Measurements from ENCODE around the gene AIFM3. TPM values are rescaled to one million over a fixed set of nuclear protein-coding genes. Genes with fewer than 3 reads are reported as not detected.
A peak's percentile ranks its signal among the peaks of the same experiment; 100 is the strongest.

The AIFM3 gene
- total and polyA plus RNA-seq, 2 of the 13 experiments (the other 11 are each of a cell fraction or from before 2014, with no cell fraction given) = 9.0 to 15.3 TPM

DNA sequence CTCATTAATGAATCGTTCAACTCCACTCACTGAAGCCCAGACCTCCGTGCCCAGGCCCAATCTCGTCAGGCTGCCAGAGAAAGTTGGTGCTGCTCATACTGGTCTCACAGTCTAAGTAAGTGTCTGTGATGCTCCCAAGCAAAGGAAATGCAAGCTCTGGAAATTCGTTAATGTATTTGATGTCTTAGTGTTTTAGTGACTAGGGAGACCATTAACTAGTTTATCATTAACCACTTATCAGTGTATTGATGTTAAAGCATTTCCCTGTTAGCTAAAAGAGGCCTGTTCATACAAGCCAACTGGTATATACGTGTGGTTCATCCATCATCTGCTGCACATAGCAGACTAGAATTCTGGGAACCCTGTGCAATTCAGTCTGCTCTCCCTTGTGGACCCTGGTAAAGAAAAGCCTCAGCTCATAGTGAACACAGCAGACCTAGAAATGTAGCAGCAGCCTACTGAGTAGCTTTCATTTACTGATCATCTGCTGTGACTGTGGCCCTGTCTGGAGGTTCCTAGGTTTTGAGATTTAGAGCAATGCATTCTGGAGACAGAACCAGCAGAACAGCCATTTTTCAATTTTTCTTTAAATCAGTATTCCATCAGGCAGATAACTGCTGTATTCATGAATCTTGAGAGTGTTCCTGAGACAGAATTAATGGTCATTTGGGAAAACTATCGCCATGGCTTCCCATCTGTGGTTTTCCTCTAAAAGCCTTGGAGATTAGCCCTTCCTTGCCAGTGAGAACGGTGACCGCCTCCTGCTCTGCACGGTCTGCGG, 15.7 kb upstream of the AIFM3 start (continued):
- no peak for TF ChIP-seq ZHX2 (IDR thresholded peaks at IDR 0.05; ENCODE audit: low read depth)
- TF ChIP-seq ZHX2 (CRISPR knock-in tag; IDR thresholded peaks at IDR 0.05; ENCODE audit: borderline replicate concordance) = no peak
- peak; percentile 50 for TF ChIP-seq POLR2AphosphoS5 (IDR thresholded peaks at IDR 0.05; ENCODE audit: low read depth, low read length)
- no peak for TF ChIP-seq MXI1 (IDR thresholded peaks at IDR 0.05; ENCODE audit: borderline replicate concordance, low read depth, low read length)
- TF ChIP-seq, protein P1, sequence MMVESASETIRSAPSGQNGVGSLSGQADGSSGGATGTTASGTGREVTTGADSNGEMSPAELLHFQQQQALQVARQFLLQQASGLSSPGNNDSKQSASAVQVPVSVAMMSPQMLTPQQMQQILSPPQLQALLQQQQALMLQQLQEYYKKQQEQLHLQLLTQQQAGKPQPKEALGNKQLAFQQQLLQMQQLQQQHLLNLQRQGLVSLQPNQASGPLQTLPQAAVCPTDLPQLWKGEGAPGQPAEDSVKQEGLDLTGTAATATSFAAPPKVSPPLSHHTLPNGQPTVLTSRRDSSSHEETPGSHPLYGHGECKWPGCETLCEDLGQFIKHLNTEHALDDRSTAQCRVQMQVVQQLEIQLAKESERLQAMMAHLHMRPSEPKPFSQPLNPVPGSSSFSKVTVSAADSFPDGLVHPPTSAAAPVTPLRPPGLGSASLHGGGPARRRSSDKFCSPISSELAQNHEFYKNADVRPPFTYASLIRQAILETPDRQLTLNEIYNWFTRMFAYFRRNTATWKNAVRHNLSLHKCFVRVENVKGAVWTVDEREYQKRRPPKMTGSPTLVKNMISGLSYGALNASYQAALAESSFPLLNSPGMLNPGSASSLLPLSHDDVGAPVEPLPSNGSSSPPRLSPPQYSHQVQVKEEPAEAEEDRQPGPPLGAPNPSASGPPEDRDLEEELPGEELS (CRISPR knock-in tag; IDR thresholded peaks at IDR 0.05) = peak; percentile 75
- TF ChIP-seq, protein P2, sequence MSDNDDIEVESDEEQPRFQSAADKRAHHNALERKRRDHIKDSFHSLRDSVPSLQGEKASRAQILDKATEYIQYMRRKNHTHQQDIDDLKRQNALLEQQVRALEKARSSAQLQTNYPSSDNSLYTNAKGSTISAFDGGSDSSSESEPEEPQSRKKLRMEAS (IDR thresholded peaks at IDR 0.05) = no peak; the same call in 1 of the 2 replicates
- no peak for TF ChIP-seq RFX3 (CRISPR knock-in tag; IDR thresholded peaks at IDR 0.05)
- TF ChIP-seq SNRNP70 (IDR thresholded peaks at IDR 0.05; ENCODE audit: low read depth, low read length) = no peak
- no peak for TF ChIP-seq SNAPC2 (CRISPR knock-in tag; IDR thresholded peaks at IDR 0.05)
- TF ChIP-seq MLLT10 (CRISPR knock-in tag; IDR thresholded peaks at IDR 0.05) = no peak
- TF ChIP-seq ZNF44 (CRISPR knock-in tag; IDR thresholded peaks at IDR 0.05) = no peak
- no peak for TF ChIP-seq ZNF550 (CRISPR knock-in tag; IDR thresholded peaks at IDR 0.05; ENCODE audit: borderline replicate concordance)
- no peak for TF ChIP-seq ZNF446 (CRISPR knock-in tag; IDR thresholded peaks at IDR 0.05)
- no peak for TF ChIP-seq TAF15 (IDR thresholded peaks at IDR 0.05; ENCODE audit: low read depth, low read length, poor library complexity, severe bottlenecking)
- TF ChIP-seq ZNF670 (CRISPR knock-in tag; IDR thresholded peaks at IDR 0.05; ENCODE audit: borderline replicate concordance) = no peak
- no peak for TF ChIP-seq KLF9 (CRISPR knock-in tag; IDR thresholded peaks at IDR 0.05; ENCODE audit: low read depth)
- TF ChIP-seq KLF6 (CRISPR knock-in tag; IDR thresholded peaks at IDR 0.05) = no peak
- no peak for TF ChIP-seq ZNF780A (CRISPR knock-in tag; IDR thresholded peaks at IDR 0.05)
- no peak for TF ChIP-seq KLF13 (CRISPR knock-in tag; IDR thresholded peaks at IDR 0.05)
- TF ChIP-seq ZFP41 (CRISPR knock-in tag; IDR thresholded peaks at IDR 0.05; ENCODE audit: borderline replicate concordance) = no peak
- TF ChIP-seq BCL6 (CRISPR knock-in tag; IDR thresholded peaks at IDR 0.05) = peak; percentile 48; the same call in 1 of the 2 replicates
- TF ChIP-seq SIN3B (IDR thresholded peaks at IDR 0.05; ENCODE audit: low read length) = no peak
- TF ChIP-seq ATM (IDR thresholded peaks at IDR 0.05; ENCODE audit: borderline replicate concordance) = no peak
- TF ChIP-seq ZNF839 (CRISPR knock-in tag; IDR thresholded peaks at IDR 0.05; ENCODE audit: borderline replicate concordance) = no peak
